Kasumi-1 (cell line): ENCODE data around the gene VWF.
A peak's percentile ranks its signal among the peaks of the same experiment; 100 is the strongest.
"Not testable (repeated sequence)": the region's sequence is repeated elsewhere in the genome, so short reads cannot be mapped to it uniquely, and the experiment has no call there.

Experiments
- DNase-seq, 2 experiments: peaks; one replicate each; lab custom pipeline; 2025; lab: John Stamatoyannopoulos, UW

VWF gene

DNA sequence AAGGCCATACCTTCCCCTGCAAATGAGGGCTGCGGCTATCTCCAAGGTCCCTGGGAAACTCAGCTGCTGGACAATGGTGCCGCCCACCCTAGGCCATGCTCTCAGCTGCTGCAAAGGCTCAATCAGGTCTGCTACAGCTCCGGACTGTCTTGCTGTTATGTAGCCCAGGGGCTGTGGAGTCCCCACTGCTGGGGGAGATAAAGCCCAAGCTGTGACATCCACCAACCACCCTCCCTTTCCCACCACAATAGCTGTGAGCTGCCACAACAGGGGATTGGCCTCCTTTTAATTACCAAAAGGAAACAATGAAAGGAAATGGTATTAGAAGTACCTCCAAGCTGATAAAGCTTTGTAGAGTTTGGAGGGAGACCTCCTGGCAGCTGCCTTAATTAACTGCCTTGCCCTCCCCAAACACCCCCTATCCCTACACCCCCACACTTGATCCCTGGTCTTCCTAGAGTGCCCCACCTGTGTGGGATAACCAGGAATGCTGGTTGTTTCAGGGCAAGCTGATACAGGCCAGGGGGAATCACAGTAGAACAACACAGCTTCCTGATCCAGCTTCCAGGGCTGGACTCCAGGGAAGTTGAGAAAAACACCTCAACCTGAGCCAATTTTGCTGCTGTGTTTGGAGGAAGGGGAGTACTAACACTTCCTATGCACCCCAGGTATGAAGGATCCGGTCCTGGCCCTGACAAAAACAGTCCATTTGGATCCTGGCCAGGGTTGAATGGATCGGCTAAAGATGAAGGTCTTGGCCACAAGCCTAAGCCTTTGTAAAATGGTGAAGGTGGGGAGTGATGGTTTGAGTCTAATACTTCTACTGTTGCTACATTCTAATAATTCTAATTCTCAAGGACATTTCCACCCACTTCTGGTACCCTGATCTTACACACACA lies at the start of gene VWF:
Gene VWF, minus strand, starts transcription at position 260 of the 899 bp plus-strand sequence. CDS start 1,474 bp downstream, outside the sequence.
- no peak for DNase-seq

DNA sequence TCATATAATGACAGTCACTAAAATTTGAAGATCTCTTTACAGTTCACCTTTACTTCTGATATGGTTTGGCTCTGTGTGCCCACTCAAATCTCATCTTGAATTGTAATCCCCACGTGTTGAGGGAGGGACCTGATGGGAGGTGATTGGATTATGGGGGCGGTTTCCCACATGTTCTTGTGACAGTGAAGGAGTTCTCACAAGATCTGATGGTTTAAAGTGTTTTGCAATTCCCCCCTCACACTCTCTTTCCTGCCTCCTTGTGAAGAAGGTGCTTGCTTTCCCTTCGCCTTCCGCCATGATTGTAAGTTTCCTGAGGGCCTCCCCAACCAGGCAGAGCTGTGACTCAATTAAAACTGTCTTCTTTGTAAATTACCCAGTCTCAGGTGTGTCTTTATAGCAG lies 48.4 kb upstream of the VWF start:
- DNase-seq: no peak

DNA sequence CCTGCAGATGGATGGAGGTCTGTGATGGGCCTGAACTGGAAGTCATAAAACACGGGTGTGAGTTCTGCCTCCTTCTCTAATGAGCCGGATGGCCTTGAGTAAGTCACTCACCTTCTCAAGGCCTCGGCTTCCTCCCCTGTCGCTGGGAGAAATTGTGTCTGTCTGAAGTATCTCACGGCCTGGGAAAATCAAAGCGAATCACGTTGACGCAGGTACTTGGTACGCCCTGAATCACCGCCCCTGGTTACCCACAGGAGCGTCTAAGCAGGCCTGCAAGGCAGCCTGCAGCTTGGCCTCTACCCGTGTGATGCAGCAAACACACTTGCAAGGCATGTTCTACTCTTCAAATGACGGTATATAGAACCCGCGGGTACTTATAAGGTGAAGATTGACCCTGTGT lies 47.6 kb upstream of the VWF start:
- DNase-seq: no peak

DNA sequence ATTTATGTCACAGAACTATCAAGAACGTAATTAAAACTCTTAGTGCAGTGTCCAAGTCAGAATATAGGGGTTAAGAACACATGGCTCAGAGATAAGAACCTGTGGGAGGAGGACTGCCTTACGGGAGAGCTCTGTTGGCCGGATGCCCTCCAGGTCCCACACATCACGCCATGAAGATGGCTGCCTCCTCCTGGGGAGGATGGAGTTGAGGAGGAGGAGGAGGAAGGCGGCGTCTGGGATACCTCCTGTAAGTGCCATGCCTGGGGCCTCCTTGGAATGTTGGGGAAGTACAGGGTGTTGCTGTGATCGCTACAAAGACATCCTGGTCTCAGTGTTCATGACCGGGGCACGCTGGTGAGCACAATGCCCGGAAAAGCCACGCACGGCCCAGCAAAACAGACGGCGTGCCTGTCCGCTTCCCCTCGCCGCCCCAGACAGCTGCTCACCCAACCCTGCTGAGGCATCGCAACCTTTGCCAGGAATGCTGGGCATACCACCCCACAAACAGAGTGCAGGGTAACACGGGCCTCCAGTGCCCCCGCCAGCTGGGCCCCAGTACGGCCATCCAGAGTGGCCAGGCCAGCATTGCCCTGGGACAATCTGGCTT lies 47.0 kb upstream of the VWF start:
- DNase-seq: no peak

DNA sequence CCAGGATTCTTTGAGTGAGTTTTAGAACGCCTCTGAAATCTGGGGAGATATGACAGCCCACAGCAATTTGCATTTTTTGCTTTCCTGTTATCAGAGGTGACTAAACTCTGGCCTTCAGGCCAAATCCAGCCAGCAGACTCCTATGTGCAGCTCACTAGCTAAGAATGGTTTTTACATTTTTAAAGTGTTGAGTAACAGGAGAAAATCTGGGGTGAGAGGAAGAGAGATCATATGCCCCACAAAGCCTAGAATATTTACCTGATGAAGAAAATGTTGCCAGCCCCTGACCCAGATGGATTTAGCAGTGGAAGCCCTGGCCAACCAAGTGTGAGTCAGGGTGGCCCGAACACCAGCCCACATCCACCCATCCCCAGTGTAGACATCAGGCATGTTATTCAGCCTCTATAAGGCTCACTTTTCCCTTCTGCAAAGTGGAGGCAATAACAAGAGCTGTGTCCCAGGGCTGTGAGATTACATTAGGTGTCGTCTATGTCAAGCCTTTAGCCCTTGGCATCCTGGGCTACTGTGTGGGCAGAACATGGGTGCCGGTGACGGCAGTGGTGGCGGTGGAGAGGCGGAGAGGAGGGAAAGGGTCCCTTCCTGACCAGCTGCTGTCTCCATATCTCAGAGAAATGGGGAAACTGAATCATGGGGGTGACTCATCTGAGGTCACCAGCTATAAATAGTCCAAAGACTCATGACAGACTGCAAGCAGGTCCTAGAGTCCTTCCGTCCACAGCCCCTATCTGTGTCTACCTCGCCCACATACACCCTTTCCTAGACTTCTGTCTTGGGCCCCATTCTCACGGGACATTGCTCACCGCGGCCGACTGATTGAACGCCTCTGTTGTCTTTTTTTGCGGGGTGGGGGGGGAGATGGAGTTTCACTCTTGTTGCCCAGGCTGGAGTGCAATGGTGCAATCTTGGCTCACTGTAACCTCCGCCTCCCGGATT lies 43.1 kb upstream of the VWF start:
- DNase-seq: peak; percentile 66 to 72

DNA sequence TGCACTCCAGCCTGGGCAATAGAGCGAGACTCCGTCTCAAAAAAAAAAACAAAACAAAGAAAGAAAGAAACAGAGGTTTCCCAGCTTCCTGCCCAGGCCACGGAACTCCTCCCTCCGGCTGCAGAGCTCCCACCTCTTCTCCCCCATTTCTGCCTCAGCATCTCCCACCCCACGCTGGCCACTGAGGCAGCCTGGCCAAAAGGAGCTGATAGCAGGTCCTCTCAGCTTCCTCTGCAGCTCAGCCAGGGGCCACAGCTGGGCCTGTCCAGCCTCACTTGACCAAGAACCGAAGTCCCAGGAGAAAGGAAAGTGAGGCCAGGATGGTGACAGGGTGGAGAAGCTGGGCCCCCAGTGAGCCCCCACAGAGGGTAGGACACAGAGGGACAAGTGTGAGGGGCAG lies 42.3 kb upstream of the VWF start:
- no peak for DNase-seq

DNA sequence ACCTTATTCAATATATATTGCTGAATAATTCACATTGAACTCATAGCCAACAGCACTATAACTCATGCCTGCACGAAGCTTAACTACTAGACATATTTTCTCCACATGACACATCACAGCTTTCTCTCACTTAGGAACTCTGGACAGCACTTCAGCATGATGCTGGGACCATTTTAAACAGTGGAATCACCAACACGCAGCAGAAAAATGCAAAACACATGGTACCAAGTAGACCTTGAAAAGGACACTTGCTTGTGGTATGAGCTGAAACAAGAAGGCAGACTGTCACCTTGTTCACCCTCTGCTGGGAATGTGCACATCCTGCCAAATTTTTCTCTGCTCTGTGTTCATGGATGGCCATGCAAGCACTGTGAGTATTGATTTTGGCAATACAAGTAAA lies 40.9 kb upstream of the VWF start:
- DNase-seq: no peak

DNA sequence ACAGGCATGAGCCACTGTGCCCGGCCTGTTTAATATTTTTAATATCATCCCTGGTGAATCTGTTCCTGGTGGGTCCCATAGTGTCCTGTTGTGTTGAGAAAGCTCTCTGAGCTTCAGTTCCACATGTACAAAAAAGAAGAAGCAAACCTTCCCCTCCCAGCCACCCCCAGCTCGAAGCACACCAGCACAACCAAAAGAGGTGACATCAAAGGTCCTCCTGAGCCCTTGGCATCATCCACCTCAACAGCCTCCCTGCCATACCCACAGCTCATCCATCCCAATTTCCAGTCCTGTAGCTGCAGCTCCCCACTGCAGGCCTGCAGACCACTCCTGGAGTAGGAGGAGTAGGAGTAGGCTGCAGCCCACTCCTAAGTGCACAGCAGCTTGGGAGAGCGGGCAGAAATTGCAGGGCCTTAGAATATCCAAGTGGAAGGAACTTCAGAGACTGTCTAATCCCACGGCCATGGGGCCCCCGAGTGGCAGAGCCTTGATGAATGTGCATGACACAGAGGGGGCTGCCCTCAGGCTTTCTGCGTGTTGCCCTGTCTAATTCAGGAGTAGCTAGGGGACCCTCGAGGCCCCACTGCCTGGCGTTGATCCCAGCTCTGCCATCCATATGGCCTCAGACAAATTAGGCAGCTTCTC lies 39.1 kb upstream of the VWF start:
- no peak for DNase-seq

DNA sequence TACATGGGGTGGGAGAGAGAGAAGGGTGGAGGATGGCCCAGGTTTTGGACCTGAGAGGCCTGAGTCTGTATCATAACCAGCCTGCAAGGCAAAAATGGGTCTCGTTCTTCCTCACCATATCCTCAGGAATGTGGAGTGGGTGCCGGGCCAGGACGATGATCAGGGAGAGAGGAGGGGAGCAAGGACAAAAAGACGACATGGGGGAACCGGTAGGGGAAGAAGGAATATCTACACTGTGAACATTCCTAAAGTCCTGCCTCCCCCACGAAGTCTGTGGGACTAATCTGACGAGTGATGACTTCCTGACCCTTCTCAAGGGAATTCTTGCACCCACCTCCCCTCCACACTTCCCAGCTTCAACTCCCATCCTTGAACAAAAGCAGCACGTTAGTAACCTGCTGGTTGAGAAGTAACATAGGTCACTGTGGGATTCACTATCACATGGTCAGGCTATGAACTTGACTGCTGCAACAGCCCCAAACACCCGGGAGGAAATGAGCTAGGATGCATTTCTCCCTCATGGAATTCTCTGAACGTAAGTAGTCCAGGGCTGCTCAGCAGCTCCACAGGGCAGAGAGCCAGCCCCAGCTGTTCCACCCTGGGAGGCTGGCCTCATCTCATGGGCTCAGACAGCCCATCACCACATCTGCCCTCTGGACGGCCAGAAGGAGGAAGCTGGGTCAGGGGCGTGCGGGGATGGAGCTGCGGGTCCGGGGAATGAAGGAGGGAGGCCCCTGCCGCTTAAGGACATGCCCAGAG lies 36.8 kb upstream of the VWF start:
- no peak for DNase-seq

DNA sequence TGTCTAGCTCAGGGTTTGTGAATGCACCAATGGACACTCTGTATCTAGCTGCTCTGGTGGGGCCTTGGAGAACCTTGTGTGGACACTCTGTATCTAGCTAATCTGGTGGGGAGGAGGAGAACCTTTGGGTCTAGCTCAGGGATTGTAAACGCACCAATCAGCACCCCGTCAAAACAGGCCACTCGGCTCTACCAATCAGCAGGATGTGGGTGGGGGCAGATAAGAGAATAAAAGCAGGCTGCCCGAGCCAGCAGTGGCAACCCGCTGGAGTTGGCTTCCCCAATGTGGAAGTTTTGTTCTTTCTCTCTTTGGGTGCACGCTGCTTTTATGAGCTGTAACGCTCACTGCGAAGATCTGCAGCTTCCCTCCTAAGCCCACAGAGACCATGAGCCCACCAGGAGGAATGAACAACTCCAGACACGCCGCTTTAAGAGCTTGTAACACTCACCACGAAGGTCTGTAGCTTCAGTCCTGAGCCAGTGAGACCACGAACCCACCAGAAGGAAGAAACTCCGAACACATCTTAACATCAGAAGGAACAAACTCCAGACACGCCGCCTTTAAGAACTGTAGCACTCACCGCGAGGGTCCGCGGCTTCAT lies 35.7 kb upstream of the VWF start:
- not testable (repeated sequence) for DNase-seq

DNA sequence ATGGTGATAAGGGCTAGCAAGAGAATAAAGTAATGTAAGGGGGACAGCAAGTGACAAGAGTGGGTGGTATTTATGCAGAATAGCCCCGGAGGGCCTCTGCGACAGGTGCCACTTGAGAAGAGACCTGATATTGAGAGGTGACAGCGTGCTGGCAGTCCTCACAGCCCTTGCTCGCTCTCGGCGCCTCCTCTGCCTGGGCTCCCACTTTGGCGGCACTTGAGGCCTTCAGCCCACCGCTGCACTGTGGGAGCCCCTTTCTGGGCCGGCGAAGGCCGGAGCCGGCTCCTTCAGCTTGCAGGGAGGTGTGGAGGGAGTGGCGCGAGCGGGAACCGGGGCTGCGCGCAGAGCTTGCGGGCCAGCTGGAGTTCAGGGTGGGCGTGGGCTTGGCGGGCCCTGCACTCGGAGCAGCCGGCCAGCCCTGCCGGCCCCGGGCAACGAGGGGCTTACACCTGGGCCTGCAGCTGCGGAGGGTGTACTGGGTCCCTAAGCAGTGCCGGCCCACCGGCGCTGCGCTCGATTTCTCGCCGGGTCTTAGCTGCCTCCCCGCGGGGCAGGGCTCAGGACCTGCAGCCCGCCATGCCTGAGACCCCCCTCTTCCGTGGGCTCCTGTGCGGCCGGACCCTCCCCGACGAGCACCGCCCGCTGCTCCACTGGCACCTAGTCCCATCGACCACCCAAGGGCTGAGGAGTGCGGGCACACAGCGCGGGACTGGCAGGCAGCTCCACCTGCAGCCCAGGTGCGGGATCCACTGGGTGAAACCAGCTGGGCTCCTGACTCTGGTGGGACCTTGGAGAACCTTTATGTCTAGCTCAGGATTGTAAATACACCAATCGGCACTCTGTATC lies 34.9 kb upstream of the VWF start:
- not testable (repeated sequence) for DNase-seq

DNA sequence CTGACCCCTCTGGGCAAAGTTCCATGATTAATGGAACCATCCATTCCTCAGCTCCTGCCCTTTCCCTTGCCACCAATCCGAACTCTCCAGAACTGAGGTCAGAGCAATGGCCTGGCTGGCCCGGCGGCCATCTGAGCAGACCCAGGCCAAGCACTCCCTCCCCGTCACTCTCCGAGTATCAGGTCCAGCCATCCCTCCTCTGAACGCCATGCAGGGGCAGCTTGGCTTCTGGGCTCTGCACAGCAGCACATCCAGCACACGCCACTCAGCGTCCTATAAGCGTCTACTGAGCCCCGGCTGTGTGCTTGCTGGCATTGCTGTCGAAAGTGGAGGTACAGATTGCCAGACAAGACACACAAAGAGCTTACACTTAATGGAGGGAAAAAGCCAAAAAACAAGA lies 34.3 kb upstream of the VWF start:
- DNase-seq: no peak

DNA sequence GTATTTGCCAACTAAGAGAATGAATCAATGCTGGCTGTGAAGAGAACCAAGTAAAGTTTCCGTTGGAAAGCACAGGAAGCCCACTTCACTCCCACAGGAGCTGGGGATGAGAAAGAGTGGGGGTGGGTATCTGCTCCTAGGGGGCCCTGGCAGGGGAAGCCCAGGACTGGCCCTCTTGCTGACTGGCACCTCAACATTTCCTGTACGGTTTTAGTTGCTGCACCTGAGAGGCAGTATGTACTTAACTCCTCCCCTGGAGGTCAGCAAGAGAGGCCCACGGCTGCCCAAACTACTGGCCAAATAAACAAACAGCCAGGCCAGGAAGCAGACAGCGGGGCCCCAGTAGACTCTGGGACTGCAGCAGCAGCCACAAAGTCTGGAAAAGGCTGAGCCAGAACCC lies 33.8 kb upstream of the VWF start:
- no peak for DNase-seq

DNA sequence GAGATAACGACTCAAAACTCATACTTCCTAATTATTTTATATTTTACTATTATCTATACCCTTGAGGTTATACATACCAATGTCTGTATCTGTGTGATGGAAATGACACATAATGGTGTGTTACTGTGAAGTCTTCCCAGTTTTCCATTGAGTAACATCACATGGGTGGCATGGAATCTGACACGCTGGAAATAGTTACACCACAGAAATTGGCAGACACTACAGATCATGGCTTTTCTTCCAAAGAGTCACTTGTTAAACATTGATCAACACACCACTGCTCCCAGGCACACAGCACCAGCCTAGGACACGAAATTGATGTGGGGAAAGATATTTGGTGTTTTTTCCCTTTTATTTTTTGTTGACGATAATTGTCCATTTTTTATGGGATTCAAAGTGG lies 33.0 kb upstream of the VWF start:
- no peak for DNase-seq

DNA sequence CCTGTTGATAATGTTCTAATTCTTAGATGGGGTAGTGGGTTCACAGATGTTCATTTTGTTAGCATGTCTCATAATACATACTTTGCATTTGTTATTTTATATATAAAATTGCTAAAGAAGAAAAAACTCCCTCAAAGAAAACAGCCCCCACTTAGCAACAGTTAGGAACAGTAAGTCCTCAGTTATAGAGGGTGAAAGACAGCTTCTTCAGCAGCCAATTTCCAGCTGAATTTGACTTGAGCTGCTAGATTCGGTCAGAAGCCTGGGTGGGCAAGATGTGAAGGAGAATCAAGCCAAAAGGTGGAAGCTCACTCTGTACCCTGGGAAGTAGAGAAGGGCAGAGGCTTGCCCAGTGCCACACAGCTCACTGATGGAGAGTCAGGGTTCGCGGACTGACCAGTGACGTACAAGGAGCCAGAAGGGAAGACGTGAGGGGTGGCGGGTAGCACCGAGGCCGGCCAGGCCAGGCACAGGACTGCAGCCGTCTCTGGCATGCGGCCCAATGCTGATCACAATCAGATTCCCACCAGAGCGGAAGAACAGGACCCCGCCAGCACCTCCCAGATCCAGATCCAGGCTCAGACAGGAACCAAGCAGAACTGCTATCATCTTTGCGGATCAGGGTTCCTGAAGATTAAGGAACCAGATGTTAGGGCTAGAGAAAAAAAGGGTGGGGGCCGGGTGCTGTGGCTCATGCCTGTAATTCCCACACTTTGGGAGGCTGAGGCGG lies 30.4 kb upstream of the VWF start:
- no peak for DNase-seq

DNA sequence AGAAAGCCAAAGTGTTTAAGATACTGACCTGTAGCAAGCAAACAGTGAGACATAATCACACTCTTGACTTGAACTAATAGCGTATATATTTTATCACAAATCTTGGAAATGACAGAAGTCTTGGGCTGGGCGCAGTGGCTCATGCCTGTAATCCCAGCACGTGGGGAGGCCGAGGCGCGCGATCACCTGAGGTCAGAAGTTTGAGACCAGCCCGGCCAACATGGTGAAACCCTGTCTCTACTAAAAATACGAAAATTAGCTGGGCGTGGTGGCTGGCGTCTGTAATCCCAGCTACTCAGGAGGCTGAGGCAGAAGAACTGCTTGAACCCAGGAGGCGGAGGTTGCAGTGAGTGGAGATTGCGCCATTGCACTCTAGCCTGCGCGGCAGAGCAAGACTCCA lies 24.3 kb upstream of the VWF start:
- not testable (repeated sequence) for DNase-seq

DNA sequence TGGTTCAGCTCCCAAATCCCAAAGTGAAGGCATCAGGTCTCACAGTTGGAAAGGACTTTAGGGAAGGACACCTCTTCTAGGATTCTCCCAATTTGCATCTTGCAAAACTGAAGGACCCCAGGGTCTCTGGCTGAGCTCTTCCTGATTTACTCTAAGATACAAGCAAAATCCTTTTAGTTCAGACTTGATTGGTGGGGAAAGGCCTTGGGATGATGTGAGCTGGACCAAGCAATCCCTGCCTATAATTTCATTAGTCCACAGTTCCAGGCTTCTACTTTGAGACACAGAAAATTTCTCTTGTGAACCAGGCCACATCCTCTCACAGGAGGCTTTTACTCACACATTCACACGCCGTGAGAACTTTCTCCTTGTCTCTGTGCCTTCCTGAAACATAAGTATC lies 23.6 kb upstream of the VWF start:
- no peak for DNase-seq

DNA sequence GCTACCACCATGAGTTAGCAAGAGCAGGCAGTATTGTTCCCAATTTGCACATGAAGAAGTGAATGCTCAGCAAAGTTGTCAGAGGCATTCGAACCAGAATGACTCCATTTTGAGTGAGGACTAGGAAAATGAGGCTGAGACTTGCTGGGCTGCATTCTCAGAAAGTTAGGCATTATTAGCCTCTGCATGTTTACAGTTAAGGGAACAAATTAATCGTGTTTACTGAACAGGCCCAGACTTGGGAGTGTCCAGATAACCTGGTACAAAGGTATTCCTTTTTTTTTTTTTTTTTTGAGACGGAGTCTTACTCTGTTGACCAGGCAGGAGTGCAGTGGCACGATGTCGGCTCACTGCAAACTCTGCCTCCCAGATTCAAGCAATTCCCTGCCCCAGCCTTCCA lies 22.5 kb upstream of the VWF start:
- no peak for DNase-seq

DNA sequence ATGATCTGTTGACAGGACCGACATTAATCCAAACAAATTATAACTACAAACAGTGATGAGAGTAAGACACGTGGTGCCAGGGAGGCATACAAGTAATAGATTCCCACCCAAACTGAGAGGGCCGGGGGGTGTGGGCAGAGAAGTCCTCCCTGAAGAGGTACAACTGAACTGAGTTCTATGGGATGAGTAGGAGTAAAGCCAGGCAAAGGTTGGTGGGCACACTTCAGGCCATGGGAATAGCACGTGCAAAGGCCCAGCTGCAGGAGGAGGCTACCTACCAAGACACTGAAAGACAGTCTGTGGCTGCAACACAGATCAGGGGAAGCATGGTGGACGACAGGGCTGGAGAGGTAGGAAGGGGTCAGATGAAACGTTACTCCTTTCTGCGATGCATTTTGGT lies 22.0 kb upstream of the VWF start:
- DNase-seq: no peak
